HL-60 (cell line): ENCODE measurements around the gene APPBP2.

ENCODE experiments used
- POLR2AphosphoS5 ChIP-seq: IDR thresholded peaks from 2 replicates; pipeline ENCODE4 v1.6.1; 2012; ENCODE audit warnings: low read depth
- TF ChIP-seq, protein P1 (sequence below): IDR thresholded peaks from one replicate; pipeline ENCODE4 v1.5.1; 2011; ENCODE audit warnings: low read length, control low read depth, inconsistent platforms; ENCODE audit not compliant: insufficient read depth

DNA sequence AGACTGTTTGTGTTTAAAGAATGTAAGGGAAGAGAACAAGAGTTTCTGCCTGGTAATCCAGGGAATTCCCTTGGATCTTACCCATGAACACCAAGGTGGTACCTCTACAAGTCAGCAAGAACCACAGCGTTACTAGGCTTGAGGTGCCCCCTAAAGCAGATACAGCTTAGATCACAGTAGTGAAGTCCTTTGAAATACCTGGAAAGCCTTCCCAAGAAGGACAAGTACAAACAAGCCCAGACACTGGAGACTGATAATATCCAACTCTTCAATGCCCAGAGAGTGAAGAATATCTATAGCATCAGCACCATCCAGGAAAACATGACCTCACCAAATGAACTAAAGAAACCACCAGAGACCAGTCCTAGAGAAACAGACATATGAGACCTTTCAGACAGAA lies 3.8 kb upstream of the APPBP2 start:
- no peak for TF ChIP-seq POLR2AphosphoS5
- TF ChIP-seq, protein P1, sequence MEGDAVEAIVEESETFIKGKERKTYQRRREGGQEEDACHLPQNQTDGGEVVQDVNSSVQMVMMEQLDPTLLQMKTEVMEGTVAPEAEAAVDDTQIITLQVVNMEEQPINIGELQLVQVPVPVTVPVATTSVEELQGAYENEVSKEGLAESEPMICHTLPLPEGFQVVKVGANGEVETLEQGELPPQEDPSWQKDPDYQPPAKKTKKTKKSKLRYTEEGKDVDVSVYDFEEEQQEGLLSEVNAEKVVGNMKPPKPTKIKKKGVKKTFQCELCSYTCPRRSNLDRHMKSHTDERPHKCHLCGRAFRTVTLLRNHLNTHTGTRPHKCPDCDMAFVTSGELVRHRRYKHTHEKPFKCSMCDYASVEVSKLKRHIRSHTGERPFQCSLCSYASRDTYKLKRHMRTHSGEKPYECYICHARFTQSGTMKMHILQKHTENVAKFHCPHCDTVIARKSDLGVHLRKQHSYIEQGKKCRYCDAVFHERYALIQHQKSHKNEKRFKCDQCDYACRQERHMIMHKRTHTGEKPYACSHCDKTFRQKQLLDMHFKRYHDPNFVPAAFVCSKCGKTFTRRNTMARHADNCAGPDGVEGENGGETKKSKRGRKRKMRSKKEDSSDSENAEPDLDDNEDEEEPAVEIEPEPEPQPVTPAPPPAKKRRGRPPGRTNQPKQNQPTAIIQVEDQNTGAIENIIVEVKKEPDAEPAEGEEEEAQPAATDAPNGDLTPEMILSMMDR, result no peak
